Endothelial cell of umbilical vein (primary cell): ENCODE results near the gene TRDMT1. TPM values are rescaled to one million over a fixed set of nuclear protein-coding genes. Genes with fewer than 3 reads are reported as not detected.

Source experiments
- BruUV-seq: library from RNA; stranded (reverse); fragments of 400-500 nt; replicated peaks from 2 replicates; lab custom pipeline; 2021; lab: Mats Ljungman, UMichigan
- CTCF ChIA-PET: fragments of 300-600, 350-600 bp; sonication (Branson Sonifier 250); formaldehyde crosslinking; loops from one replicate; lab custom pipeline; 2021; ENCODE audit warnings: antibody characterized with exemption, inconsistent platforms; lab: Charles Lee
- POLR2A ChIA-PET: fragments of 300-600, 350-600 bp; sonication (Branson Sonifier 250); formaldehyde crosslinking; loops from one replicate; lab custom pipeline; 2021; ENCODE audit warnings: antibody characterized with exemption, inconsistent platforms; lab: Charles Lee
- DNase-seq: peaks from one replicate; pipeline ENCODE4 v3.0.0-alpha.2; 2011; ENCODE audit warnings: low read depth, low spot score
- FAIRE-seq: peaks from 2 replicates; lab custom pipeline; 2011; peaks lifted over from hg19 to GRCh38; lab: Jason Lieb, UNC
- H2AFZ ChIP-seq: 2 replicates; pipeline ENCODE4 v1.6.0; 2012; ENCODE audit warnings: low read depth, low read length, control low read depth, inconsistent platforms
- H3K27ac ChIP-seq: 2 replicates; pipeline ENCODE4 v1.5.1; 2011; ENCODE audit warnings: low read depth, mild to moderate bottlenecking, control low read depth, low read length, moderate library complexity; ENCODE audit not compliant: insufficient read depth
- H3K27me3 ChIP-seq, 2 experiments: 2 replicates each; pipeline versions ENCODE4 v1.6.0 to v1.6.1; 2011; ENCODE audit warnings: low read length in 2 of 2, mixed read lengths in 1 of 2; ENCODE audit not compliant: control insufficient read depth in 2 of 2, insufficient read depth in 2 of 2
- H3K36me3 ChIP-seq, 2 experiments: 2 replicates in 1 of 2; 3 replicates in 1 of 2; pipeline ENCODE4 v1.5.1; 2011; ENCODE audit warnings: low read length in 2 of 2, mild to moderate bottlenecking in 1 of 2, moderate library complexity in 1 of 2; ENCODE audit not compliant: control insufficient read depth in 2 of 2, insufficient read depth in 2 of 2; ENCODE audit errors: extremely low read depth in 1 of 2
- H3K4me1 ChIP-seq: 3 replicates; pipeline ENCODE4 v1.5.1; 2011; ENCODE audit warnings: mild to moderate bottlenecking, low read length; ENCODE audit not compliant: control insufficient read depth, insufficient read depth; ENCODE audit errors: extremely low read depth
- H3K4me2 ChIP-seq: 2 replicates; pipeline ENCODE4 v1.6.1; 2011; ENCODE audit warnings: low read length, control low read depth, mixed read lengths; ENCODE audit not compliant: insufficient read depth
- H3K4me3 ChIP-seq, 3 experiments: fragments of 200-600 bp in 1 of 3; sonication (generic), shearing (Covaris generic) in 1 of 3; replicated peaks in 1 of 3; 2 replicates each; pipeline ENCODE4 v1.5.1; 2011 to 2016; ENCODE audit warnings: control low read depth in 3 of 3, low read length in 3 of 3, mild to moderate bottlenecking in 2 of 3, inconsistent platforms in 1 of 3, low read depth in 1 of 3, moderate library complexity in 1 of 3; ENCODE audit not compliant: insufficient read depth in 1 of 3
- H3K79me2 ChIP-seq: 2 replicates; pipeline ENCODE4 v1.6.0; 2012; ENCODE audit warnings: low read length, inconsistent platforms; ENCODE audit not compliant: control insufficient read depth, insufficient read depth
- H3K9ac ChIP-seq: replicated peaks from 2 replicates; pipeline ENCODE3; 2011; ENCODE audit warnings: low read length, control low read depth; ENCODE audit not compliant: insufficient read depth; ENCODE audit errors: extremely low read depth
- H3K9me1 ChIP-seq: replicated peaks from 3 replicates; pipeline ENCODE4 v1.6.0; 2011; ENCODE audit warnings: mild to moderate bottlenecking, low read length; ENCODE audit not compliant: control insufficient read depth, insufficient read depth; ENCODE audit errors: extremely low read depth
- H3K9me3 ChIP-seq: replicated peaks from 2 replicates; pipeline ENCODE4 v1.5.1; 2012; ENCODE audit warnings: low read length, inconsistent platforms; ENCODE audit not compliant: control insufficient read depth, insufficient read depth
- H4K20me1 ChIP-seq: replicated peaks from 2 replicates; pipeline ENCODE3; 2011; ENCODE audit warnings: mild to moderate bottlenecking, low read length; ENCODE audit not compliant: control insufficient read depth, insufficient read depth; ENCODE audit errors: extremely low read depth
- EZH2 ChIP-seq: IDR thresholded peaks from 2 replicates; pipeline ENCODE4 v1.6.1; 2012; ENCODE audit warnings: borderline replicate concordance, low read depth, mild to moderate bottlenecking, moderate library complexity, low read length, inconsistent platforms; ENCODE audit not compliant: severe bottlenecking
- GATA2 ChIP-seq: IDR thresholded peaks from 2 replicates; pipeline ENCODE4 v1.7.0; 2011; ENCODE audit warnings: low read depth, mild to moderate bottlenecking, moderate library complexity, mixed read lengths, low read length; ENCODE audit not compliant: insufficient read length, insufficient read depth
- JUN ChIP-seq: IDR thresholded peaks from 2 replicates; pipeline ENCODE4 v1.6.1; 2011; ENCODE audit warnings: borderline replicate concordance, low read depth; ENCODE audit not compliant: insufficient read length, insufficient read depth
- POLR2A ChIP-seq: IDR thresholded peaks from 2 replicates; pipeline ENCODE4 v1.6.1; 2012; ENCODE audit warnings: low read depth, mild to moderate bottlenecking, control low read depth, low read length
- dilution Hi-C: fragments of 300-500 bp; cut with MboI; formaldehyde crosslinking; loops from one replicate; pipeline ENCODE4 v1.15.0; 2019; ENCODE audit warnings: low sequenced_read_pairs; ENCODE audit not compliant: extremely low pct_ligation_motif_present
- intact Hi-C: fragments of 100-400 bp; cut with micrococcal nuclease; formaldehyde crosslinking; loops from one replicate; pipeline ENCODE4 v1.10.0; 2022
- polyA plus RNA-seq, 4 experiments: library from polyadenylated mRNA; depleted of rRNA in 3 of 4; stranded (reverse) in 3 of 4; unstranded in 1 of 4; fragments of >200 nt; gene quantifications; 2 replicates each; pipeline versions ENCODE4 v1.2.1 to v1.2.3, GENCODE V29; 2011 to 2012; ENCODE audit warnings: missing spikeins in 1 of 4
- total RNA-seq: library from RNA; stranded (reverse); gene quantifications from 2 replicates; pipeline ENCODE4 v1.2.3, GENCODE V29; 2021
- TF ChIP-seq, protein P1 (sequence below), 2 donors: IDR thresholded peaks; 1 replicate in 1 of 2; 2 replicates in 1 of 2; pipeline ENCODE4 v1.5.1; 2011; ENCODE audit warnings: low read length in 2 of 2, mild to moderate bottlenecking in 2 of 2, moderate library complexity in 2 of 2, control low read depth in 1 of 2, inconsistent platforms in 1 of 2, low read depth in 1 of 2; ENCODE audit not compliant: insufficient read depth in 1 of 2; ENCODE audit errors: extremely low read depth in 1 of 2

TRDMT1 gene
- total and polyA plus RNA-seq, 2 donors (not counting 3 experiments of a cell fraction or from before 2014, with no cell fraction given): 10.0 to 12.3 TPM

DNA sequence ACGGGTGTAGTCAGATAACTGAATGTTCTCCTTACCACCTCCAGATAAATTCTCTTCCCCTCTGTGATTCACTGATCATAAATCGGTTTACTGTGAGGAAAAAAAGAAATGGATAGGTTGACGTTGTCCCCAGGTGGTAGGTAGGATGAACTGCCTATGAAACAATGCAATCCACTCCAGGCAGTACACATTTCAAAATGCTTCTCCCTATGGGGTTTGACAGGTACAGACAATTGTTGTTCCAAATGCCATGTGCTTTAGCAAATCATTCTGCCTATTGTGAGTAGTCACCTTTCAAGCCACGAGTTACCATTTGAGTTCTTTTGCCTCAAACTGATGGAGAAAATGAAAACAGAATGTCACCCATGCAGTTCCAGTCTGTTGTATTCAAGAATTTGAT is 48.3 kb upstream of the TRDMT1 start:
- TF ChIP-seq, protein P1, sequence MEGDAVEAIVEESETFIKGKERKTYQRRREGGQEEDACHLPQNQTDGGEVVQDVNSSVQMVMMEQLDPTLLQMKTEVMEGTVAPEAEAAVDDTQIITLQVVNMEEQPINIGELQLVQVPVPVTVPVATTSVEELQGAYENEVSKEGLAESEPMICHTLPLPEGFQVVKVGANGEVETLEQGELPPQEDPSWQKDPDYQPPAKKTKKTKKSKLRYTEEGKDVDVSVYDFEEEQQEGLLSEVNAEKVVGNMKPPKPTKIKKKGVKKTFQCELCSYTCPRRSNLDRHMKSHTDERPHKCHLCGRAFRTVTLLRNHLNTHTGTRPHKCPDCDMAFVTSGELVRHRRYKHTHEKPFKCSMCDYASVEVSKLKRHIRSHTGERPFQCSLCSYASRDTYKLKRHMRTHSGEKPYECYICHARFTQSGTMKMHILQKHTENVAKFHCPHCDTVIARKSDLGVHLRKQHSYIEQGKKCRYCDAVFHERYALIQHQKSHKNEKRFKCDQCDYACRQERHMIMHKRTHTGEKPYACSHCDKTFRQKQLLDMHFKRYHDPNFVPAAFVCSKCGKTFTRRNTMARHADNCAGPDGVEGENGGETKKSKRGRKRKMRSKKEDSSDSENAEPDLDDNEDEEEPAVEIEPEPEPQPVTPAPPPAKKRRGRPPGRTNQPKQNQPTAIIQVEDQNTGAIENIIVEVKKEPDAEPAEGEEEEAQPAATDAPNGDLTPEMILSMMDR (IDR thresholded peaks at IDR 0.05; ENCODE audit: extremely low read depth in 1 of 2, insufficient read depth in 1 of 2, low read depth in 1 of 2, low read length in 2 of 2): peak; percentile 45 to 53
- TF ChIP-seq JUN (no peak), POLR2A (no peak), EZH2 (no peak)
- H3K79me2 ChIP-seq: no peaks in the 10 kb centered on the region
- no peak overlapping the region for H3K9ac ChIP-seq
- no TSS peak for BruUV-seq
- ChIA-PET CTCF (interaction anchor here (1.0 kb wide), 1 partner anchor 9 kb away, joined by 3 read pairs; no protein-coding TSS in a partner anchor), POLR2A (no interaction called here)
- no peak overlapping the region for H3K4me2 ChIP-seq
- no peak overlapping the region for H2AFZ ChIP-seq
- DNase-seq (peak; percentile 50), FAIRE-seq (peak; percentile 64)
- H3K9me1 ChIP-seq: no peaks in the 10 kb centered on the region
- H4K20me1 ChIP-seq: no peaks in the 10 kb centered on the region
- no peaks in the 10 kb centered on the region for H3K4me1 ChIP-seq
- H3K4me3 ChIP-seq: no peak overlapping the region
- H3K9me3 ChIP-seq: no peaks in the 10 kb centered on the region
- dilution Hi-C loops: no loop called here
- H3K27ac ChIP-seq: no peak overlapping the region
- intact Hi-C loops: loop anchor here (1.0 to 10.0 kb wide), 3 partner anchors 359 to 1345 kb away; no protein-coding TSS in a partner anchor
- H3K27me3 ChIP-seq: no peaks in the 10 kb centered on the region
- no peaks in the 10 kb centered on the region for H3K36me3 ChIP-seq

DNA sequence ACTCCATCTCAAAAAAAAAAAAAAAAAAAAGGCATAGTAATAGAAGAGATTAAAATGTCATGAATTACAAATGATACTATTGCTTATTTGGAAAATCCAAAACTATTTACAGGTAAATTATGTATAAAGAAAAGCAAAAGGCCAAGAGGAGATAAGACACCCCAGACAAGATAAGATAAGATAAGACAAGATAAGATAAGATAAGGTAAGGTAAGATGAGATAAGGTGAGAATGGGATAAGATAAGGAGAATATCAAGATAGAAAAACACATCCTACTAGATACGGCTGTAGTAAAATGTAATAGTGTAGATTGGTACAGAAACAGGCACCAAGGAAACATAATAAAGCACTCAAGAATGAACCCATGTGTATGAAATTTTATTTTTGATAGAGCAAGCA is 47.5 kb upstream of the TRDMT1 start:
- Histone ChIP-seq H3K9me3 (no peaks in the 10 kb centered on the region), H3K36me3 (no peaks in the 10 kb centered on the region), H3K9ac (no peak overlapping the region), H4K20me1 (no peaks in the 10 kb centered on the region), H3K4me1 (no peaks in the 10 kb centered on the region), H3K4me3 (no peak overlapping the region), H3K4me2 (no peak overlapping the region), H2AFZ (no peak overlapping the region), H3K79me2 (no peaks in the 10 kb centered on the region), H3K27me3 (no peaks in the 10 kb centered on the region), H3K27ac (no peak overlapping the region), H3K9me1 (no peaks in the 10 kb centered on the region)
- FAIRE-seq: no peak
- POLR2A ChIA-PET: no interaction called here
- no peak for TF ChIP-seq GATA2
- TF ChIP-seq JUN: no peak
- TF ChIP-seq, protein P1 (IDR thresholded peaks at IDR 0.05; ENCODE audit: extremely low read depth in 1 of 2, insufficient read depth in 1 of 2, low read depth in 1 of 2, low read length in 2 of 2): no peak
- intact Hi-C loops: loop anchor here (2.0 kb wide), 1 partner anchor 358 kb away; no protein-coding TSS in a partner anchor
- BruUV-seq: no TSS peak
- DNase-seq: no peak
- dilution Hi-C loops: no loop called here
- CTCF ChIA-PET: no interaction called here
